Stimulated activated naive CD8-positive, alpha-beta T cell treated with anti-CD3 and anti-CD28 coated beads, Interleukin-15, Interleukin-2, amounts not matched to agents 100 ng/mL and 50 ng/mL, for 24 hours (primary cell): Measurements from ENCODE around the gene MPP7.

Experiments
- H3K27ac Mint-ChIP-seq: one replicate; pipeline ENCODE4 v1.8.0; 2021; ENCODE audit warnings: mild to moderate bottlenecking, mixed read lengths
- H3K27me3 Mint-ChIP-seq: one replicate; pipeline ENCODE4 v1.8.0; 2021; ENCODE audit warnings: mixed read lengths
- H3K36me3 Mint-ChIP-seq: one replicate; pipeline ENCODE4 v1.8.0; 2021; ENCODE audit warnings: low read depth, mixed read lengths
- H3K4me1 Mint-ChIP-seq: one replicate; pipeline ENCODE4 v1.8.0; 2021; ENCODE audit warnings: low read depth, mixed read lengths
- H3K4me3 Mint-ChIP-seq: one replicate; pipeline ENCODE4 v1.8.0; 2021; ENCODE audit warnings: mild to moderate bottlenecking, mixed read lengths
- H3K9me3 Mint-ChIP-seq: one replicate; pipeline ENCODE4 v1.8.0; 2021; ENCODE audit warnings: mixed read lengths

MPP7 gene

DNA sequence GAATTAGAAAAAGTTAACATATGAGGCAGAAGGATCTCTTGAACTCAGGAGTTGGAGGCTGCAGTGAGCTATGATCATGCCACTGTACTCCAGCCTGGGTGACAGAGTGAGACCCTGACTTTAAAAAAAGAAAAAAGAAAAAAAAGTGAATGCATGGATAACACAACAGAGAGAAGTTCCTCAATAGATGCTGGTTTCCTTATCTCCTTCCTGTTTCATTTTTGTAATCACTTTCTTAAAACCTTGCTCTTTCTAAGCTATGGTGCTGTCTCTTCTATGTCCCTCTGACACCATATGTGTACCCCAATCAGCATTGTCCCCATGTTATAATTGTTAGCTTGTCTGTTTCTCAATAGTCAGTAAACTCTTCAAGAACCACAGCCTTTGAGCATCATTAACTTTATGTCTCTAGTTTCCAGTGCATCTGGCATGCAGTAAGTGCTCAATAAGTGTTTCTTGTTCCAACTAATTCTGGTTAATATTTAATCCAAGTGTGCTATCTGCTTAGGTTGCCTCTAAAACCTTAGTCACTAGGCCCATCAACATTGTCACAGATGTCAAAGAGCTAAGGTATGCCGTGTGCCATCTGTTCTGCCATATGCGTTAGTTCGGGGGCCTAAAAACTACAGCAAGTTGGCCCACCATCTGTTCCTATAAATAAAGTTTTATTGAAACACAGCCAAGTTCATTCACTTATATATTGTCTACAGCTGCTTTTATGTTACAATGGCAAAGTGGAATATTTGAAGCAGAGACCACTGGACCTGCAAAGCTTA lies 36.2 kb downstream of the MPP7 start:
- Mint-ChIP-seq H3K27ac (no peak overlapping the region), H3K4me1 (peaks cover 18% of the 10 kb centered on the region), H3K9me3 (no peaks in the 10 kb centered on the region), H3K4me3 (no peak overlapping the region), H3K27me3 (no peaks in the 10 kb centered on the region), H3K36me3 (peaks cover 8% of the 10 kb centered on the region)

GRCh38 chr10:28263136-28263857 lies 39.6 kb downstream of the MPP7 start:
- Mint-ChIP-seq H3K9me3 (no peaks in the 10 kb centered on the region), H3K27me3 (no peaks in the 10 kb centered on the region), H3K4me1 (peaks cover 36% of the 10 kb centered on the region), H3K4me3 (no peak overlapping the region), H3K36me3 (peaks cover 8% of the 10 kb centered on the region), H3K27ac (no peak overlapping the region)

DNA sequence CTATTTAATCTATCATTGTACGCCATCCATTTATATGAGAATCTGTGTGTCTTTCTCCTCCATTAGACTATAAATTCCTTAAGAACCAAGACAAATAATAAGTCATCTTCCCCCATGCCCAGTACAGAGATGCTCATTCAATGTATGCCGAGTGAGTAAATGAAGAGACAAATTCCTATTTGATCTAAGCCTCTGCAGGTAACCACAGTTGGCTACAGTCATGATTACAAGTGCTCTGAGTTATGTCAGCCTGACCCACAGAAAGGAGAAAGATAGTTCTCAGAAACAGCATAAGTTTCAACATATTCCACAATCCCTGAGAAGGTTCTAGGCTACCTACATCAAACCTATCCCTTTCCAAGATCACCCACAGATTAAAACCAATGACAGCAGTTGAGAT lies 46.1 kb downstream of the MPP7 start:
- H3K4me1 Mint-ChIP-seq = peaks cover 27% of the 10 kb centered on the region
- H3K9me3 Mint-ChIP-seq = no peaks in the 10 kb centered on the region
- H3K36me3 Mint-ChIP-seq = no peaks in the 10 kb centered on the region
- H3K27ac Mint-ChIP-seq = no peak overlapping the region
- no peak overlapping the region for H3K4me3 Mint-ChIP-seq
- no peaks in the 10 kb centered on the region for H3K27me3 Mint-ChIP-seq

DNA sequence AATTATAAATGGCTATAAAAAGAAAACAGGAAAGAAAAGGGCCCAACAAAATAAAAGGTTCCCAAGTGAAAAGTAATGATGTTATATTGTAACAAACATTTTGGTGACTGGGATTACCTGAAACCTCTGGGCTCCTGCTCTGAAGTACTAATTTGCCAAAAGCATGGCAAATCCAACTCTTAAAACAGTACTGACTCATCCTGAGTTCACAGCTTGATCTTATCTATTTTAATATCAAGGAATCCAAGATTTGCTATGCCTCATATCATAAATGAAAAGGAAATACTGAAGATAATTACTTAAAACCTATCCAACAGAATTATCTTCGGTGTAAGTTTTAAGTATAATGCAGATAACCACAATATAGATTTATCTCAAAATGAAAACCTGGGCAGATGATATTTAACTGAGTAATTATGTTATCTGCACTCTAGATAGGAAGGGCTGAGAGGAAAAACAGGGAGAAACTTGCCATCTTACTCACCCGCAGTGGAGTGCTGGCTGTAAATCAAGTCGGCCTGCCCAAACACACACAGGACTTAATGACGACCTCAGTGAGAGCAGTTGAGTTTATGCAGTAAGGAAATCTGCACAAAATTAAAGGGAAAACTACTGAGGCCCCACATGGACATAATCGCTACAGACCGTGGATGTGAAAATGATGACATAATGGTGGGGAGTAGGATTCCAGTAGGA lies 48.4 kb downstream of the MPP7 start:
- Mint-ChIP-seq H3K4me1 (peaks cover 9% of the 10 kb centered on the region), H3K4me3 (no peak overlapping the region), H3K27ac (no peak overlapping the region), H3K36me3 (no peaks in the 10 kb centered on the region), H3K27me3 (no peaks in the 10 kb centered on the region), H3K9me3 (no peaks in the 10 kb centered on the region)

- Mint-ChIP-seq H3K27ac (no peak overlapping the region), H3K9me3 (no peaks in the 10 kb centered on the region), H3K4me3 (no peak overlapping the region), H3K4me1 (peaks cover 14% of the 10 kb centered on the region), H3K36me3 (no peaks in the 10 kb centered on the region), H3K27me3 (no peaks in the 10 kb centered on the region)
Measured at GRCh38 chr10:28253169-28253785, 49.6 kb downstream of the MPP7 start.
